GM19025 (cell line): Measurements from ENCODE around the gene NT5M.
"Not testable (repeated sequence)": the region's sequence is repeated elsewhere in the genome, so short reads cannot be mapped to it uniquely, and the experiment has no call there.

ENCODE experiments used
- ATAC-seq: cut with Tn5 transposase; IDR thresholded peaks from one replicate; pipeline ENCODE4 v1.9.1; 2021; ENCODE audit warnings: mild to moderate bottlenecking, low read depth, moderate library complexity; ENCODE audit not compliant: unreplicated experiment

Gene NT5M

DNA sequence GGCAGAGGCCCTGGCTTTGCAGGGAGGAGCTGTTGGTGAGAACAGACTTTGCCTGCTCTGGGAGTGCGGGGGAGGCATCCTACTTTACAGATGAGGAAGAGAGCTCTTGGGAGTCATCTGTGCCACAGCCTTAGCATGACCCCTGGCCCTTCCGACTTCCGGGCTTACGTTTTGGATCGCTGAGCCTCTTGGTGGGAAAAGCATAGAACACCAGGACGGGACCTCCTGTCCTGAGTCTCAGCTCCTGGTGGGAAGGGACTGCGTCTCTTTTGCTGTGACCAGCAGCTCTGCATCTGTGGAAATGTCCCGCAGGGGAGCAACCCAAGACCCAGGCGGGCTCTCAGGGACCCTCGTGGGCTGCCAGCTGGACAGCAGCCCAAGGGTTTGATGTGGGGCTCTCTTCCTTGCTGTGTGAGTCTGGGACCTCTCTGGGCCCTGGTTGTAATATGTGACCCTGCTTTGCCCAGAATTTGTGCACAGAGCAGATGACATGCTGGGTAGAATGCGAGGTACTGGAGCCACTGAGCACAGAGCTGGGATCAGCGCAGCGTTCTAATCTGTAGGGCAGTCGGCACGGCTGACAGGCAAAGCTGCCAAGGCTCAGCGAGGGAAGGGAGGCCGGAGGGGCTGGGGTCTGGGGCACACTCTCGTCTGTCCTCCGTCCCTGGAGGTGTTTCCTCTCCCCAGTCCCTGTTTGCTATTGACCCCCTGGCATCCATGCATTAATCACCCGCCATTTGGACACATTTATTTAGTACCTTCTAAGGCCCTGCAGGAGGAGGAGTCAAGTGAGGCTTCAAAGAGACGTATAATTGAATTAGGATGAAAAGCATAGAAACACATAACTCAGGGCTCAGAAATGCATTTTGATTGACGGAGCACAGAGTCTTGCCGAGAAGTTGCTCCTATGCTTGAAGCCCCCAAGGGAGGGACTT lies 64.0 kb downstream of the NT5M start:
- ATAC-seq: no peak

DNA sequence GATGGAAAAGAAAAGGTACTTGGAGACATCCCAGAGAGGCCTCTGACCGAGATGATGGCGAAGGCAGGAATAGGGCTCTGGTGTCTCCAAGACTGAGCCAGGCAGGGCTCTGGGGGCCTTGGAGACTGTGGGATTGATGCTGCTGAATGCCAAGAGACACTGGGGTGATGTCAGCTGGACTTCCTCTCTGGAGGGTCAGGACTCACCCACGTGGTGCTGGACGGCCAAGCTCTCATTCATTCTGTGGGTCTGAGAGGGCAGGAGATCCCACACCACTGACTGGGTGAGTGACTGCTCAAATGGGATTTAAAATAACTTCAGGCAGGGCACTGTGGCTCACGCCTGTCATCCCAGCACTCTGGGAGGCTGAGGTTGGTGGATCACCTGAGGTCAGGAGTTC lies 64.8 kb downstream of the NT5M start:
- no peak for ATAC-seq

DNA sequence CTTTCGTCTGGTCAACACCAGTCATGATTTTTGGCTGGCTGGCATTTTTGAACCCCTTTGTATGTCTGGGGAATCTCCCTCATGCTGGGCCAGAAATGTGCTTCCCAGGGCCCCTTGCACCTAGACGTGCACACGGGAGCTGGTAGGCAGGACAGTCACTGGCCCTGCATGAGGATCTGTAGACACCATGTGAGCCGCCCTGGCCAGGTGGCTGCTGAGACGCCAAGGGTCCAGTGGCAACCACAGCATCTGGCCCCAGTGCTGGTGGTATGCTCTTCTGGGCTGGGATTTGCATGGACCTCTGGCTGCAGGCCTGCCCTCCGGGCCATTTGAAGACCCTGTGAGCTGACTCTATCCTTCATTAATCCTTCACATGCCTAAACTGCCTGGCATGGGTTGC lies 67.5 kb downstream of the NT5M start:
- ATAC-seq: no peak

DNA sequence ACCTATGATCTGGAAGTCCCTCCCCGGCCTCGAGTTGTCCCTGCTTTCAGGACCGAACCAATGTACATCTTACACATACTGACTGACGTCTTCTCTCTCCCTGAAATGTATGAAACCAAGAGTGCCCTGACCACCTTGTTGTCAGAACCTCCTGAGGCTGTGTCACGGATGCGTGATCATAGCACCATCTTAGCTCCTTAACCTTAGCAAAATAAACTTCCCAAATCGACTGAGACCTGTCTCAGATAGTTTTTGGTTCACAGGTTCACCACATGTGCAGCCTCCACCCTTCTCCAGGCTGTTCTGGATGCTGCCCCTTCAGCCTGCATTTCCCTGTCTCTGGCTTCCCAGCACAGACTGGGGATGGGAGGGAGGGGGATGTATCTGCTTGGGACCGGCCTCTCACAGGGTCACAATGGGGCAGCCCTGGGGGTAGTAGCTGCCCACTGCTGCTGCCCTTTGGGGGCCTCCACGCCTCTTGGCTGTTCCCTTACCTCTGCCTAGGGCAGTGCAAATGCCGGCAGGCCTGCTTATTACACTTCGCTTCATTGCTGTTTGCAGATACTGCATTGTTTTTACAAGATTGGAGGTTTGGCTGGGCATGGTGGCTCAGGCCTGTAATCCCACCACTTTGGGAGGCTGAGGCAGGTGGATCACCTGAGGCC lies 69.8 kb downstream of the NT5M start:
- ATAC-seq: no peak

DNA sequence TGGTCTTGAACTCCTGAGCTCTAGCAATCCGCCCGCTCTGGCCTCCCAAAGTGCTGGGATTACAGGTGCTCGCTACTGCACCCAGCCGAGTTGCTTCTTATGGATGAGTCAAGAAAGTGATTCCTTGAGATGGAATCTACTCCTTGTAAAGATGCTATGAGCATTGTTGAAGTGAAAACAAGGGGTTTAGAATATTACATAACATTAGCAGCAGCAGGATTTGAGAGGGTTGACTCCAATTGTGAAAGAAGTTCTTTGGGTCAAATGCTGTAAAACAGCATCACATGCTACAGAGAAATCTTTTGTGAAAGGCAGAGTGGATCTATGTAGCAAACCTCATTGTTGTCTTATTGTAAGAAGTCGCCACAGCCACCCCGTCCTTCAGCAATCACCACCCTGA lies 72.7 kb downstream of the NT5M start:
- ATAC-seq: no peak

DNA sequence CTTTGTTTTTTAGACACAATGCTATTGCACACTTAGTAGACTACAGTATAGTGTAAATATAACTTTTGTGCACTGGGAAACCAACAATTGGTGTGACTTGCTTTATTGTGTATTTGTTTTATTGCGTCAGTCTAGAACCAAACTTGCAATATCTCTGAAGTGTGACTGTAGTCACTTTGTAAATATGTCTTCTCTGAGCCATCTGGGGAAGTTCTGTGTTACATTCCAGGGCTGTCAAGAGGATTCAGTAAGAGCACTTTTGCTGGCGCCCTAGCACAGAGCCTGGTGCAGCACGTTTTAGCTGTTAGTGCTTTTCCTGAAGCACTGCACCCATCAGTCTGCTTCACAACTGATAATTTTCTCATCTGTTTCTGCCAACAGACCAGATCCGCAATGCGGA lies 73.2 kb downstream of the NT5M start:
- no peak for ATAC-seq

DNA sequence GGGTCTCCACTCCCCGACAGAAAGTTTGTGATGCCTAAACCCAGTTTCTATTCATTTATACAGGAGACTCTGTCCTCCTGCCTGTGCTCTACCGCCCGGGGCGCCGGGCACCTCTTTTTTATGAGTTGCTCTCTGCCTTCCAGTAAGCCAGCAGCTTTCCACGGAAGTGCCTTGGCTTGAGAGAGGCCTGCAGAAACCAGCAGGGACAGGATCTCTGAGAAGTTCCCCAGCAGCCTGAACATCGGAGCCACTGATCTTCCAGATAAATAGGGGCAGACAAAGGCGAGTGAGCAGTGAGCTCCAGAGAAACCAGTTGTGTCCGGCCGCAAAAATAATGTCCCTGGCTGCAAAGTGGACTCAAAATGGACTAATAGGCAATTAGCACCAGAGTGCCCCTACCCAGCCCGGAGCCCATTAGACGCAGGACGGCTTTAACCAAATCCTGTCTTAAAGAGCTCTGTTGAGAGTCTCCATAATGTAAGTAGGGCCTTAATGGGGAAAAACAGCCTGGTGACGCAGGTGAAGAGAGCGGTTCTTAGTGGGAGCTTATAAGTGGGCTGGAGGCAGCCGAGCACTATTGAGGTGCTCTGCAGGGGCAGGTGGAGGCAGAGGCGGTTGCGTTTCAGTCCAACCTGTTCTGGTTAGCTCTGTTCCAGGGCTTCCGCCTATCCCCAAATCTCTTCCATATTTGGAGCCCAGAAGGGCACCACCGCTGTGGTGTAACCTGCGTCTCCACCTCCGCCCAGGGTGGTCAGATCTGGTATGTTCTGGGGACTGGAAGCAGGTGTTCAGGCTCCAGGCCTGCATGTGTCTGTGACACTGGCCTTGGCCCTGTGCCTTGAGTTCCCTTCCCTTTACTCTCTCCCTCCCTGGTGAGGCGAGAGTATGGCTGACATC lies 74.1 kb downstream of the NT5M start:
- ATAC-seq: no peak

DNA sequence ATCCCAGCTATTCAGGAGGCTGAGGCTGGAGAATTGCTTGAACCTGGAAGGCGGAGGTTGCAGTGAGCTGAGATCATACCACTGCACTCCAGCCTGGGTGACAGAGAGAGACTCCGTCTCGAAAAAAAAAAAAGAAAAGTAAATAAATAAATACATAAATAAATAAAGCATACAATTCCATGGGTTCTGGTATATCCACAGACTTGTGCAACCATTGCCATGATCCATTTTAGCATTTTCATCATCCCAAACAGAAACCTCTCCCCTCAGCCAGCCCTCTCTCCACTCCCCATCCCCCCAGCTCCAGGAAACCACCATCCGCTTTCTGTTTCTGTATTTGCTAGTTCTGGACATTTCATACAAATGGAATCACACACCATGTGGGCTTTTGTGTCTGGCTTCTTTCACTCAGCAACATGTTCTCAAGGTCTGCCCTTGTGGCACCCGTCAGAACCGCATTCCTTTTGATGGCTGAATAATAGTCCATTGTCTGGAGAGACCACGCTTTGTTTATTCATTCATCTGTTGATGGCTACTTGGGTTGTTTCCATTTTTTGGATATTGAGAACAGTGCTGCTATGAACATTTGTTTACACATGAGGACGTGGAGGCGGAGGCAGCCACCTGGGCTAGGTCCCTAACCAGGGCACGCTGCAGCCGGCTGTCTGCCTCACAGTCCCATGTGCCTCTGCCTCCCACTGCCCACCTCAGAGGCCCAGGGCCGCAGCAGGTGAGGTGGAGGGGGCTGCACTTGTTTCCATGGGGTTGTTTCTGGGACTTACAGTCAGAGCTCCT lies 76.2 kb downstream of the NT5M start:
- ATAC-seq: no peak

DNA sequence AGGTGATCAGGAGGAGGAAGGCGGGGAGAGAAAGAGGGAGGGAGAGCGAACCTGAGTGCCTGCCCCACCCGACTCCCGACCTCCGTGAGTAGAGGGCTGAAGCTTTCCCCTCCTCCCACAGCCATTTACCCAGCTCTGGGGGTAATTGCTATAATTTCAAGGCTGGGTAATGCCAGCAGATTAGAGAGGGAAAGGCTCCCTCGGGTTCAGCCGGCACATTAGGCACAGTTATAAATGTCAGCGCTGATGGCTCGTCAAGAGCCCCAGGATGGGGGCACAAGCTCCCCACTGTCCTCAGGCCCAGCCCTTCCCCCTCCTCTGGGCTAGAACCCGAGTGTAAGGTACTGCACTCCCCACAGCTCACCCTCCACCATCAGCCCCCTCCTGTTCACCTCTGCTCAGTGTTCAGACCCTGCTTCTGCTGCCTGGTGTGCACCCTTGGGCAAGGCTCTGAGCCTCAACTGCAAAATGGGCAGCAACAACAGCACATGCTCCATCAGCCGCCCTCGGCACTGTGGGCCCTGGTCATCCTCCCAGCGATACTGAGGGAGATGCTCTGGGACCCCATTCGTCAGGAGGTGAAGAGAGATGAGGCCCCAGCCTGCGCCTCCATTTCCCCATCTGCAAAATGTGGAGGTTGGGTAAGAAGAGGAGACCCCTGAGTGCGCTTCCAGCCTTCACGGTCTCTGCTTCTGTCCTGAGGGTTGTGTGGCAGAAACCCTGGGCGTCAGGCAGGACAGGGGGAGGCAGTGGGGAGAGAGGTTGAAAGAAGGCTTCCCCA lies 77.2 kb downstream of the NT5M start:
- no peak for ATAC-seq

DNA sequence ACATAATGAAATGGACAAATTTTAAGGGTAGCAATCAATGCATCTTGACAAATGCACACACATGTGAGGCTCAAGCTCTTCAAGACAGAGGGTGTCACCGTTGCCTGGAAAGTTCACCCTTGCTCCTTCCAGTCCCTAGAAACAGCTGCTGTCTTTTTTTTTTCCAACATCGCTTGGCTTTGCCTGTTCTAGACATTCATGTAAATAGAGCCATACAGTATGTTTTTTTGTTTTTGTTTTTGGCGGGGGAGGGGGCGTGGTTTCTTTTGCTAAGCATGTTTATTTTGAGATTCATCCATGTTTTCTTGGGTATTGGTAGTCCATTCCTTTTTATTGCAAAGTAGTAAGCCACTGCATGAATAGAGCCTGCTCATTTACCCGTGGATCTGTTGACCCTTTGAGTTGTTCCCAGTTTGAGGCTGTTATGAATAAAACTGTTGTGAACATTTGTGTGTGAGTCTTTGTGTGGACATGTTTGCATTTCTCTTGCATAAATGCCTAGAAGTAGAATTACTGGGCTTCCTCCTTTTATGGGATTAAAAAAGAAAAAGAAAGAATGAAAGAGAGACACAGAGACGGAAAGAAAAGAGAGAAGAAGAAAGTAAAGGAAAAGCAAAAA lies 78.4 kb downstream of the NT5M start:
- ATAC-seq: no peak

DNA sequence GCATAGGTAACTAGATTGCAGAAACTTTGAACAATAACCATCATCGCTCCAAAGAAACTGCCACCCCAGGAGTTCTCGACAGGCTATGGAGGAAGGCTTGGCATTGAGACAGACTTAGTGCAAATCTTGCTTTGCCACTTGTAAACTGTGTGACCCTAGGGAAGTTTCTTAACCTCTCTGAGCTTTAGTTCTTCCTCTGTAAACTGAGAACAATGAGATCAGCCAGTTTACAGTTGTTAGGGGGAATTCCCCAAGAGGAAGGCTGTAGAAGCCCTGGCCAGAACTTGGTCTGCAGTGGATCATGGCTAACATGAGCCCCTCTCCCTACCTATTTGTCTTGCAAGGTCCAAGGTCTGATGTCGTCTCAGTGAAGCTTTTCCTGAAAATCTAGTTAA lies 78.9 kb downstream of the NT5M start:
- ATAC-seq: no peak

DNA sequence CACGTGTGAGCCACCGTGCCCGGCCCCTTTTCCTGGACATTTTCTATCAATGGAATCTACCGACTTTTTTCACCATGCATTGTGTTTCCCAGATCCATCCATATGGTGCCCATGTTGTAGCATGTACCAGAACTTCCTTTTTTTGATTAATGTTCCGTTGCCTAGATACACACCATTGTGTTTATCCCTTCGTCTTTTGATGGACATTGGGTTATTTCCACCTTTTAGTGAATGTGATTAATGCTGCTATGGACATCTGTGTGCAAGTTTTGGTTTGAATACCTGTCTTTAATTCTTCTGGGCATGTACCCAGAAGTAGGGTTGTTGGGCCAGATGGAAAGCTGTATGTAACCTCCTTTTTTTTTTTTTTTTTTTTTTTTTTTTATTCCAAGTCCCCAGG lies 79.8 kb downstream of the NT5M start:
- ATAC-seq: no peak

DNA sequence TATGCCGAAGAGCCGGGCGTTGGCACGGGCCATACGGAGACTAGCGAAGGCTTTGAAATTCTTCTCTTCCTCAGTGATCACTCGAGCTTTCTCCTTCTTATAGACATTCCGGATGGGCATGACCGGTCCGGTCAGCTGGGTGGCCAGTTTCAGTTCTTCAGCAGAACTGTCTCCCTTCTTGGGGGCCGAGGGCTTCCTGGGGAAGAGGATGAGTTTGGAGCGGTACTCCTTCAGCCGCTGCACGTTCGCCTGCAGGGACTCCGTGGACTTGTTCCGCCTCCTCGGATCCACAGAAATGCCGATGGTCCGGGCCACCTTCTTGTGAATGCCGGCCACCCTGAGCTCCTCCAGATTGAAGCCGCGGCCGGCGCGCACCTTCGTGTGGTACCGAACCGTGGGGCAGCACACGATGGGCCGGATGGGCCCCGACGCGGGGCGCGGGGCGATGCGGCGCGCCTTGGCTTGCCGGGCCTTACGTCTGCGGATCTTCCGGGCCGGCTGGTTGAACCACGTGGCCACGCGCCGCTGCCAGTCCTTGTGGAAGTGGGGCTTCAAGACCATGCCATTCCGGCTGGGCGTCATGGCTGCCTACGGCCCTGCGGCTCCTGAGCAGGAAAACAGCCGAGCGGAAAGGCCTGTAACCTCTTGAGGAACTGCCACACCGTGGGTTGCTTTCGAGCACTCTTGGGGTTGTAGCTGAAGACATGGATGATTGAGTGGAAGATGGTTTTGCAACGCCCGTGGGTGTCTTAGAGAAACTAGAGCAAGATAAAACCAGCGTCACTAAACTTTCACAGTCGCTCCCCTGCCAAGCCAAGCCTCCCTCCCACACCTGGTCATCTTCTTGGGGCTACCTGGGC lies 80.5 kb downstream of the NT5M start:
- ATAC-seq: not testable (repeated sequence)

DNA sequence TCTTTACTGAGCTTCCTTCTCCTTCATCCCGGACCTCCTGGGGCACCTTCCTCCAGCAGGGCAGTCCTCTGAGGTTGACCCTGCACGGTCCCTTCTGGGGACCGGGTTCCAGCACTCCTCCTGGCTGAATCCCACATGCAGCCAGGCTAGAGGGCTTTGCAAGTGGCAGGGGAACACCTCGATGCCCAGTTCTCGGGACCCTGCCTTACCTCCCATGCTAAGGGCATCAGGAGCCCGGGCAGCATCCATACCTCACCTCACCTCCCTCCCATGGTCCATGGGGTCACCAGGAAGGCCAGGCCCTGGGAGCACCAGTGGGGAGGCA lies 81.1 kb downstream of the NT5M start:
- ATAC-seq: no peak

DNA sequence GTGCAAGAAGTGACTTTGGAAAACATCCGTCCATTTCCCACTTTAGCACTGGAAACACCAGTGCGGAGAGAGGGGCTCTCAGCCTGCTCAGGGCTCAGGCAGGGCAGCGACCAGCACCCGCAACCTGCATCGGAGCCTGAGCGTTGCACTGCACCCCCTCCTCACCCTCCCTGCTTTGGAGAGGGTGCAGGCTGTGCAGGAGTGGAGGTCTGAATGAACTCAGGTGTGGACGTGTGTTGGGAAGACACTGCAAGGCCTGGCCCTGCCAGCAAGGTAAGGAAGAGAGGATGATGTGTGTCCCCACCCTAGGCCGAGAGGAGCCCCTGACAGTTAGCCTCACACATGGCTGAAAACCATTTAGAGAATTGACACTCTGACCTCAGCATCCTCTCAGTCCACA lies 81.8 kb downstream of the NT5M start:
- no peak for ATAC-seq

DNA sequence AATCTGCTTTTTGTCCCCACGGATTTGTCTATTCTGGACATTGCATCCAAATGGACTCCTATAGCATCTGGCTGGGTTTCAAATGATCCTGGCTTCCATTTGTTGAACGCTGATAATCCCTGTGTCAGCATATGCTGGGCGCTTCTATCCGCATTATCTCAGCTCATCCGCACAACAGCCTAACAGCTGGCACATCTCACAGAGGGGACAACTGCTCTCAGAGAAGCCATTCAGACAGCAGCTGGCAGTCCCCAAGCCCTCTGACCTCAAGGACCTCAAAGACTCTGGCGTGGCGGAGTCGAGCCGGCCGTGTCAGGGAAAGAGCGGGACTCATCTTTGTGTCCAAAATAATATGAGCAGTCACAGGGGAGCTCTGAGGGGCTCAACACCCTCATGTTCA lies 82.3 kb downstream of the NT5M start:
- ATAC-seq: no peak

DNA sequence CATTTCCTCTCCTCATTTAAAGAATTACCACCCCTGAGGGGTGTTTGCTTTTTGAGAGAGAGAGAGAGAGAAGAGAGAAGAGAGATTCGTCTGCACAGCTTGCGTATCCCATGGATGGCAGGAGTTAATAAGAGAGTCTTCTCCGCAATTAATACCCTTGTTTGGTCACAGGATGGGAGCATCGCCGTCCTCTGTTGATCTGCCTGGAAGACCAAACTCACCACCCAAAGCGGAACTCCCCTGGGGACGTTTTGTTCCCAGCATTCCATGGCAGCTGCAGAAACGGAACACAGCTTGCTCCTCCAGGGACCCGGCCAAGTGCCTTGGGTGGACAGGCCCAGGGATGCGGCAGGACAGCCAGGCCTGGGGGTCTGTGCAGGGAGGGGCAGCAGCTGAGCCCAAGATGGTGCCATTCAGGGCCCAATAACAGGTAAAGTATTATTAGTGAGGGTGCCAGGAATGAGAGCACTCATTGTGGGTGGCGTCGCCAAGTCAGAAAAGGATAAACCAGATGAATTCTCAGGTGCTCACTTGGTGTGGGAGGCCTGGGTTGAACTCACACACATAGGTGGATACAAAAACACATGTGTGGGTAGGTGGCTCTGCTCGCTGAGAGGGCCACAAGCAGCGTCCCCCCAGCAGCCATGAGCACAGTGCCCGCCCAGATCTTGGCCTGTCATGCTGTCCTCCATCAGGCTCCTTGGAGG lies 83.1 kb downstream of the NT5M start:
- ATAC-seq: no peak

DNA sequence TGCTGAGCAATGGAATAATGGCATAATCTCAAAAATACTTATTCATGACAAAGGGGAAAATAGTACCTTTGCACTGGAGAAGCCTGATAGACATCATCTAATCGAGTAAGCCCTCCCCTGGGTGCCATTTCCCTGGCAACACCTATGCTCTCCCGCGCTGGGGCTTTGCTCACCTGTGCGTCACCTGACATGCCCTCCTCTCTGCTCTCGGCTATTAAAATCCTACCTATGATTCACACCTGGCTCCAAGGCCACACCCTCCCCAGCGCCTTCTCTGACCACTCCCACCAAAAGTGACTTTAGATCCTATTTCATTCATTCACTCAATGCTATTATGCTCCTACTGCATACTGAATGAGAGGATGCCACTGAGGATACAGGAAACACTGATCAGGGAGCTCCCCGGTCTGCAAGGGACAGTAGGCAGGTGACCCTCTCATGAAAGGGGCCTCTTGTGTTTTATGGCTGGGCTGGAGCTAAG lies 83.9 kb downstream of the NT5M start:
- no peak for ATAC-seq
